HepG2 (cell line): ENCODE measurements around the gene HOXA7. TPM values are rescaled to one million over a fixed set of nuclear protein-coding genes. Genes with fewer than 3 reads are reported as not detected.

Experiments used
- GTF2F1 ChIP-seq: fragments of 150-350 bp; IDR thresholded peaks from 2 replicates; pipeline ENCODE4 v1.6.1; 2014; ENCODE audit warnings: low read length
- KAT8 ChIP-seq: IDR thresholded peaks from 2 replicates; pipeline ENCODE4 v1.6.1; 2016; ENCODE audit warnings: missing genetic modification reagents, missing compliant biosample characterization
- LCORL ChIP-seq, 2 experiments: fragments of 450-650 bp in 1 of 2; sonication (generic) in 1 of 2; formaldehyde crosslinking in 1 of 2; IDR thresholded peaks; 2 replicates each; pipeline versions ENCODE4 v1.5.0 to v1.6.1; 2017 to 2020; ENCODE audit warnings: antibody characterized with exemption in 1 of 2, missing genetic modification reagents in 1 of 2
- MATR3 ChIP-seq: sonication (generic); formaldehyde crosslinking; IDR thresholded peaks from 2 replicates; pipeline ENCODE4 v1.4.0; 2020; ENCODE audit warnings: missing genetic modification reagents
- MEIS1 ChIP-seq: sonication (generic); formaldehyde crosslinking; IDR thresholded peaks from 2 replicates; pipeline ENCODE4 v1.9.0; 2021; ENCODE audit warnings: mild to moderate bottlenecking, missing genetic modification reagents, moderate library complexity, borderline replicate concordance
- PHF8 ChIP-seq: sonication (generic); formaldehyde crosslinking; IDR thresholded peaks from 2 replicates; pipeline ENCODE4 v1.5.0; 2020; ENCODE audit warnings: missing genetic modification reagents
- RBM22 ChIP-seq: fragments of 200-400 bp; formaldehyde crosslinking; optimal IDR thresholded peaks from 2 replicates; pipeline ENCODE3; 2017; ENCODE audit warnings: mild to moderate bottlenecking, low read length, moderate library complexity
- YEATS2 ChIP-seq: sonication (generic); formaldehyde crosslinking; IDR thresholded peaks from 2 replicates; pipeline ENCODE4 v1.4.0; 2020; ENCODE audit warnings: missing genetic modification reagents, borderline replicate concordance
- ZNF142 ChIP-seq: sonication (generic); formaldehyde crosslinking; IDR thresholded peaks from 2 replicates; pipeline ENCODE4 v1.4.0; 2020; ENCODE audit warnings: missing genetic modification reagents
- ZNF276 ChIP-seq: sonication (generic); formaldehyde crosslinking; IDR thresholded peaks from 2 replicates; pipeline ENCODE4 v1.4.0; 2020; ENCODE audit warnings: mild to moderate bottlenecking, low read depth, missing genetic modification reagents
- polyA plus RNA-seq, 8 experiments: library from polyadenylated mRNA; depleted of rRNA in 3 of 8; stranded (reverse) in 7 of 8; unstranded in 1 of 8; fragments of >200 nt; fragmentation: Illumina TruSeq in 4 of 8; extraction: Trizol in 4 of 8; gene quantifications; 2 replicates each; pipeline versions ENCODE4 v1.2.1 to v1.2.3, GENCODE V29; 2011 to 2016; ENCODE audit warnings: low read depth in 4 of 8, missing spikeins in 1 of 8, mixed read lengths in 1 of 8; ENCODE audit not compliant: insufficient read depth in 1 of 8
- total RNA-seq, 5 experiments: library from RNA; depleted of rRNA; stranded (reverse); fragments of >200 nt; fragmentation: Illumina TruSeq; extraction: Trizol; gene quantifications; 2 replicates each; pipeline ENCODE4 v1.2.3, GENCODE V29; 2016; ENCODE audit warnings: low read depth in 1 of 5
- TF ChIP-seq, protein P1 (sequence below): sonication (generic); formaldehyde crosslinking; IDR thresholded peaks from 2 replicates; pipeline ENCODE4 v1.5.1; 2020; ENCODE audit warnings: mild to moderate bottlenecking, moderate library complexity, missing genetic modification reagents

The HOXA7 gene
- total and polyA plus RNA-seq, 2 of the 13 experiments (the other 11 are each of a cell fraction or from before 2014, with no cell fraction given), result 0.05 TPM; not detected in 1

DNA sequence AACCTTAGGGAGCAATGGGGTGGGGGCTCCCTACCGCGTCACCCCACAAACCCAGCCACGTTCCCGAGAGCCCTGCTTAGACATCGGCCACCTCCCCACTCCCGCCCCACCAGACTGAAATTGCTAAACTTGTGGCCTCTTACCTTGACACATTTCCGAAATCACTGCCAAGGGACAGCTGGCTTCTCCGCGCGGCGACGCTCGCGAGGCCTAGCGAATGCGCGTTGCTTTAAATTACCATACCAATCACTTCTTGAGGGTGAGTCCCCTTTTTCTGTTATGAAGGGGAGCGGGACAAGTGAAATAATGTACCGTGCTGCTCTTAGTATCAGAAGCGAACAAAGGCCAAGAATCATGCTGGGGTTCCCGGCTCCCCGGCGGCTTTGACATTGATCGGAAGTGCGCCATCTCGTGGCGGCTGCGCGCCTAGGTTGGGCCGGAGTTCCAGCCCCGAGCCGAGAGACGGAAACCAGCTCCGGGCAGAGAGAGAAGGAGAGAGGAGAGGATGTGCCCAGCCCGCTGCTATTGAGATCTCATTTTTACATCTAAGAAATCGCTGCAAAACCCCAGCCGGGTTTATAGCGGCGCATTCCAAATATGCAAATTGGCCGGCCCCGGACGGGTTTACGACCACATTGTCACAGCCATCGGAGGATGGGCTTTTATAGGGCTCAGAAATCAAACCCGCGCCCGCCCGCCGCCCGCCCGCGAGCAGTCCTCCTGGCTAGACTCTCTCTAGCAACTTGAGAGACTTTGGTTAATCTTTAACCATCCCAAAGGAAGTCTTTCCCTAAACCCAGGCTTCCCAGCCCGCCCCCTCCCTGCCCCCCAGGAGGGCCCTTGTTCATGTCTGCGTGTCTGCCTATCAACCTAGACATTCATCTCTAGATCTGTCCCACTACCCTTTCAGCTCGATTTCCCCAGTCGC lies 23.3 kb upstream of the HOXA7 start (continued):
- TF ChIP-seq ZNF276 (CRISPR knock-in tag), result no peak
- peak; percentile 98 for TF ChIP-seq ZNF142
- TF ChIP-seq MATR3 (CRISPR knock-in tag), result no peak
- TF ChIP-seq MEIS1 (CRISPR knock-in tag), result peak; percentile 54; the same call in 1 of the 2 replicates
- TF ChIP-seq PHF8, result peak; percentile 15; the same call in 1 of the 2 replicates
- TF ChIP-seq LCORL (IDR thresholded peaks at IDR 0.05), result no peak
- TF ChIP-seq LCORL (CRISPR knock-in tag; IDR thresholded peaks at IDR 0.05), result 0 out of 2 replicates have a peak, but pooled peaks have one; percentile 16
- TF ChIP-seq RBM22, result no peak
- TF ChIP-seq KAT8 (CRISPR knock-in tag), result no peak
- TF ChIP-seq GTF2F1, result no peak
- TF ChIP-seq YEATS2 (CRISPR knock-in tag), result no peak
- TF ChIP-seq, protein P1, sequence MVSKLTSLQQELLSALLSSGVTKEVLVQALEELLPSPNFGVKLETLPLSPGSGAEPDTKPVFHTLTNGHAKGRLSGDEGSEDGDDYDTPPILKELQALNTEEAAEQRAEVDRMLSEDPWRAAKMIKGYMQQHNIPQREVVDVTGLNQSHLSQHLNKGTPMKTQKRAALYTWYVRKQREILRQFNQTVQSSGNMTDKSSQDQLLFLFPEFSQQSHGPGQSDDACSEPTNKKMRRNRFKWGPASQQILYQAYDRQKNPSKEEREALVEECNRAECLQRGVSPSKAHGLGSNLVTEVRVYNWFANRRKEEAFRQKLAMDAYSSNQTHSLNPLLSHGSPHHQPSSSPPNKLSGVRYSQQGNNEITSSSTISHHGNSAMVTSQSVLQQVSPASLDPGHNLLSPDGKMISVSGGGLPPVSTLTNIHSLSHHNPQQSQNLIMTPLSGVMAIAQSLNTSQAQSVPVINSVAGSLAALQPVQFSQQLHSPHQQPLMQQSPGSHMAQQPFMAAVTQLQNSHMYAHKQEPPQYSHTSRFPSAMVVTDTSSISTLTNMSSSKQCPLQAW (CRISPR knock-in tag), result no peak
